ENCODE results near the gene FAF1. TPM values are rescaled to one million over a fixed set of nuclear protein-coding genes. Genes with fewer than 3 reads are reported as not detected.
"Not testable (repeated sequence)": the region's sequence is repeated elsewhere in the genome, so short reads cannot be mapped to it uniquely, and the experiment has no call there.

FAF1 gene
- total RNA-seq, 2 experiments from 2014 or later = 84.6 to 88.2 TPM

GRCh38 chr1:50864845-50865244 is 95.2 kb downstream of the FAF1 start:
- peaks cover 33% of the 10 kb centered on the region for H3K9me3 Mint-ChIP-seq
- H3K4me1 Mint-ChIP-seq, POLR2A ChIA-PET, CTCF ChIA-PET, H3K4me3 Mint-ChIP-seq, H3K27ac Mint-ChIP-seq, DNase-seq, H3K27me3 Mint-ChIP-seq: not testable (repeated sequence)
- H3K36me3 Mint-ChIP-seq (ENCODE audit: low read depth) = peaks cover 20% of the 10 kb centered on the region

- no peak for DNase-seq
- no peak overlapping the region for H3K27ac Mint-ChIP-seq
- peaks cover 2% of the 10 kb centered on the region for H3K4me1 Mint-ChIP-seq
- POLR2A ChIA-PET = no interaction called here
- CTCF ChIA-PET = interaction anchor here (0.6 kb wide), 1 partner anchor 201 kb away, joined by 3 read pairs; no protein-coding TSS in a partner anchor
- H3K4me3 Mint-ChIP-seq = no peak overlapping the region
- H3K27me3 Mint-ChIP-seq = no peaks in the 10 kb centered on the region
- peaks cover 24% of the 10 kb centered on the region for H3K36me3 Mint-ChIP-seq (ENCODE audit: low read depth)
- H3K9me3 Mint-ChIP-seq = peaks cover 42% of the 10 kb centered on the region
Observed at GRCh38 chr1:50861772-50862171, 98.3 kb downstream of the FAF1 start.

- Mint-ChIP-seq H3K27me3 (no peaks in the 10 kb centered on the region), H3K27ac (no peak overlapping the region), H3K36me3 (ENCODE audit: low read depth) (peaks cover 25% of the 10 kb centered on the region), H3K9me3 (peaks cover 38% of the 10 kb centered on the region), H3K4me1 (peaks cover 2% of the 10 kb centered on the region), H3K4me3 (no peak overlapping the region)
- DNase-seq = no peak
- CTCF ChIA-PET = interaction anchor here (0.6 kb wide), 1 partner anchor 11 kb away, joined by 3 read pairs; no protein-coding TSS in a partner anchor
- POLR2A ChIA-PET = no interaction called here
Observed at GRCh38 chr1:50860702-50861101, 99.4 kb downstream of the FAF1 start.

GRCh38 chr1:50860256-50860655 is 99.8 kb downstream of the FAF1 start:
- peaks cover 37% of the 10 kb centered on the region for H3K9me3 Mint-ChIP-seq

GRCh38 chr1:50859657-50860056 is 100.4 kb downstream of the FAF1 start:
- Mint-ChIP-seq H3K27me3 (no peaks in the 10 kb centered on the region), H3K27ac (no peak overlapping the region), H3K4me1 (peaks cover 2% of the 10 kb centered on the region), H3K36me3 (ENCODE audit: low read depth) (peaks cover 25% of the 10 kb centered on the region), H3K9me3 (peaks cover 37% of the 10 kb centered on the region), H3K4me3 (no peak overlapping the region)
- POLR2A ChIA-PET = no interaction called here
- no peak for DNase-seq
- CTCF ChIA-PET = no interaction called here

More at GRCh38 chr1:50860256-50860655, 99.8 kb downstream of the FAF1 start:
- Mint-ChIP-seq H3K4me1 (peaks cover 2% of the 10 kb centered on the region), H3K27me3 (no peaks in the 10 kb centered on the region), H3K36me3 (ENCODE audit: low read depth) (peaks cover 25% of the 10 kb centered on the region), H3K27ac (no peak overlapping the region), H3K4me3 (no peak overlapping the region)
- POLR2A ChIA-PET = no interaction called here
- no peak for DNase-seq
- CTCF ChIA-PET = no interaction called here

GRCh38 chr1:50858761-50859160 is 101.3 kb downstream of the FAF1 start:
- Mint-ChIP-seq H3K4me1 (peaks cover 2% of the 10 kb centered on the region), H3K27me3 (no peaks in the 10 kb centered on the region), H3K9me3 (peaks cover 37% of the 10 kb centered on the region), H3K36me3 (ENCODE audit: low read depth) (peaks cover 25% of the 10 kb centered on the region), H3K27ac (no peak overlapping the region), H3K4me3 (no peak overlapping the region)
- CTCF ChIA-PET = no interaction called here
- no peak for DNase-seq
- POLR2A ChIA-PET = no interaction called here

- Mint-ChIP-seq H3K4me3 (no peak overlapping the region), H3K36me3 (ENCODE audit: low read depth) (peaks cover 23% of the 10 kb centered on the region), H3K27ac (no peak overlapping the region), H3K27me3 (no peaks in the 10 kb centered on the region), H3K4me1 (no peaks in the 10 kb centered on the region), H3K9me3 (peaks cover 33% of the 10 kb centered on the region)
- no peak for DNase-seq
- CTCF ChIA-PET = interaction anchor here (1.0 kb wide), 1 partner anchor 358 kb away, joined by 3 read pairs; no protein-coding TSS in a partner anchor
- POLR2A ChIA-PET = no interaction called here
Observed at GRCh38 chr1:50857702-50858101, 102.4 kb downstream of the FAF1 start.

- Mint-ChIP-seq H3K4me1 (peaks cover 2% of the 10 kb centered on the region), H3K36me3 (ENCODE audit: low read depth) (peaks cover 11% of the 10 kb centered on the region), H3K27ac (no peak overlapping the region), H3K4me3 (no peak overlapping the region), H3K27me3 (no peaks in the 10 kb centered on the region), H3K9me3 (peaks cover 4% of the 10 kb centered on the region)
- POLR2A ChIA-PET = no interaction called here
- CTCF ChIA-PET = no interaction called here
- no peak for DNase-seq
Observed at GRCh38 chr1:50853325-50853724, 106.7 kb downstream of the FAF1 start.

- Mint-ChIP-seq H3K4me3 (no peak overlapping the region), H3K36me3 (ENCODE audit: low read depth) (peaks cover 15% of the 10 kb centered on the region), H3K27me3 (no peaks in the 10 kb centered on the region), H3K9me3 (peaks cover 6% of the 10 kb centered on the region), H3K27ac (no peak overlapping the region), H3K4me1 (peaks cover 2% of the 10 kb centered on the region)
- DNase-seq = no peak
- POLR2A ChIA-PET = no interaction called here
- CTCF ChIA-PET = no interaction called here
Observed at GRCh38 chr1:50852889-50853288, 107.2 kb downstream of the FAF1 start.

- no peak for DNase-seq
- H3K36me3 Mint-ChIP-seq (ENCODE audit: low read depth) = peaks cover 23% of the 10 kb centered on the region
- no peak overlapping the region for H3K4me3 Mint-ChIP-seq
- ChIA-PET POLR2A (no interaction called here), CTCF (no interaction called here)
- no peak overlapping the region for H3K27ac Mint-ChIP-seq
- peaks cover 2% of the 10 kb centered on the region for H3K4me1 Mint-ChIP-seq
- no peaks in the 10 kb centered on the region for H3K27me3 Mint-ChIP-seq
- peaks cover 17% of the 10 kb centered on the region for H3K9me3 Mint-ChIP-seq
Observed at GRCh38 chr1:50851466-50851865, 108.6 kb downstream of the FAF1 start.

- CTCF ChIA-PET = no interaction called here
- no peak overlapping the region for H3K27ac Mint-ChIP-seq
- peaks cover 20% of the 10 kb centered on the region for H3K36me3 Mint-ChIP-seq (ENCODE audit: low read depth)
Observed at GRCh38 chr1:50851034-50851433, 109.0 kb downstream of the FAF1 start.

GRCh38 chr1:50847303-50847702 is 112.8 kb downstream of the FAF1 start:
- Mint-ChIP-seq H3K4me3 (no peak overlapping the region), H3K27ac (no peak overlapping the region), H3K36me3 (ENCODE audit: low read depth) (peaks cover 22% of the 10 kb centered on the region), H3K4me1 (peaks cover 5% of the 10 kb centered on the region), H3K9me3 (peaks cover 18% of the 10 kb centered on the region), H3K27me3 (no peaks in the 10 kb centered on the region)
- POLR2A ChIA-PET = no interaction called here
- CTCF ChIA-PET = no interaction called here
- no peak for DNase-seq

More at GRCh38 chr1:50851034-50851433, 109.0 kb downstream of the FAF1 start:
- DNase-seq = no peak
- POLR2A ChIA-PET = no interaction called here
- peaks cover 18% of the 10 kb centered on the region for H3K9me3 Mint-ChIP-seq
- H3K27me3 Mint-ChIP-seq = no peaks in the 10 kb centered on the region
- H3K4me3 Mint-ChIP-seq = no peak overlapping the region
- peaks cover 2% of the 10 kb centered on the region for H3K4me1 Mint-ChIP-seq

GRCh38 chr1:50846224-50846839 is 113.7 kb downstream of the FAF1 start:
- CTCF ChIA-PET = no interaction called here
- DNase-seq = no peak
- H3K27me3 Mint-ChIP-seq = no peaks in the 10 kb centered on the region
- peaks cover 21% of the 10 kb centered on the region for H3K36me3 Mint-ChIP-seq (ENCODE audit: low read depth)
- H3K27ac Mint-ChIP-seq = no peak overlapping the region
- POLR2A ChIA-PET = interaction anchor here (0.6 kb wide), 1 partner anchor 27 kb away, joined by 3 read pairs; no protein-coding TSS in a partner anchor
- H3K4me1 Mint-ChIP-seq = peaks cover 5% of the 10 kb centered on the region
- H3K9me3 Mint-ChIP-seq = peaks cover 18% of the 10 kb centered on the region
- no peak overlapping the region for H3K4me3 Mint-ChIP-seq

GRCh38 chr1:50841791-50842387 is 118.2 kb downstream of the FAF1 start:
- Mint-ChIP-seq H3K4me3 (no peak overlapping the region), H3K9me3 (peaks cover 5% of the 10 kb centered on the region), H3K27ac (no peak overlapping the region), H3K4me1 (peaks cover 3% of the 10 kb centered on the region), H3K36me3 (ENCODE audit: low read depth) (peaks cover 14% of the 10 kb centered on the region), H3K27me3 (no peaks in the 10 kb centered on the region)
- ChIA-PET POLR2A (no interaction called here), CTCF (no interaction called here)
- DNase-seq = no peak
